ENCODE measurements around the gene ELAVL2.
A peak's percentile ranks its signal among the peaks of the same experiment; 100 is the strongest.

Gene ELAVL2

DNA sequence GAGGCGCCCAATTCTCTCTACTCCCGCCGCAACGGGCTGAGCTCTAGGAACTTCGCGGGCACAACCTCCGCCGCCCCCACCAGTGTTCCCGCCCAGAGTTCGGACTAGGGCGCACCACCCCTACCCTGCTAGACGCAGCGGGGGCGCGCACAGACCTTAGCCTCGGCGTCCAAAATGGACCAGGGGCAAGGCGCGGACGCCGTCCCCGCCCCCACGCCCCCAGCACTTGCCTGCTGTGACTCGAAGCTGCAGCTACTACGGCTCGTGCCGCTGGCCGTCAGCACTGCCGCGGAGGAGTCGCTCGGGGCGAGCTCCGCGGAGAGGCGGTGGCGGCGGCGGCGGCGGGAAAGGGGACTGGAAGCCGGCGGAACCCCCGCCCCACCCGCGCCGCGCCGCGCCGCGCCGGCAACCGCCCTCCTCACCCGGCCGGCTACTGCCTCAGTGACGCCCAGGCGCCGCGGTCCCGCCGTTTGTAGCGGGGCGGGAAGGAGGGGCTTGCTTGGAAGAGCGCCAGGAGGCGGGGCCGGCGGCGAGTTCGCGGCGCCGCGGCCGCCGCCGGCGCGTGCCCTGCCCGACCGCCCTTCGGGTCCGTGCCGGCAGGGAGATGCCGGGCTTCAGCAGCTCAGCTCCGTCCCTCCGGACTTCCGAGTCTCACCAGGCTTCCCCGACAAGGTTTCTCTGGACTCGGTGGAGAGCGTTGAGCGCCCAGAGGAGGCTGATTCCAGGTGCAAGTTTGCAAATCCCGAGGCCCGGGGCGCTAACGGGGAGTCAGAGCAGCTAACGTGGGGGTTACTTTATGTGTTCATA, 4.5 kb downstream of the ELAVL2 start:
- peak; percentile 67 for DNase-seq (ENCODE audit: low spot score)

DNA sequence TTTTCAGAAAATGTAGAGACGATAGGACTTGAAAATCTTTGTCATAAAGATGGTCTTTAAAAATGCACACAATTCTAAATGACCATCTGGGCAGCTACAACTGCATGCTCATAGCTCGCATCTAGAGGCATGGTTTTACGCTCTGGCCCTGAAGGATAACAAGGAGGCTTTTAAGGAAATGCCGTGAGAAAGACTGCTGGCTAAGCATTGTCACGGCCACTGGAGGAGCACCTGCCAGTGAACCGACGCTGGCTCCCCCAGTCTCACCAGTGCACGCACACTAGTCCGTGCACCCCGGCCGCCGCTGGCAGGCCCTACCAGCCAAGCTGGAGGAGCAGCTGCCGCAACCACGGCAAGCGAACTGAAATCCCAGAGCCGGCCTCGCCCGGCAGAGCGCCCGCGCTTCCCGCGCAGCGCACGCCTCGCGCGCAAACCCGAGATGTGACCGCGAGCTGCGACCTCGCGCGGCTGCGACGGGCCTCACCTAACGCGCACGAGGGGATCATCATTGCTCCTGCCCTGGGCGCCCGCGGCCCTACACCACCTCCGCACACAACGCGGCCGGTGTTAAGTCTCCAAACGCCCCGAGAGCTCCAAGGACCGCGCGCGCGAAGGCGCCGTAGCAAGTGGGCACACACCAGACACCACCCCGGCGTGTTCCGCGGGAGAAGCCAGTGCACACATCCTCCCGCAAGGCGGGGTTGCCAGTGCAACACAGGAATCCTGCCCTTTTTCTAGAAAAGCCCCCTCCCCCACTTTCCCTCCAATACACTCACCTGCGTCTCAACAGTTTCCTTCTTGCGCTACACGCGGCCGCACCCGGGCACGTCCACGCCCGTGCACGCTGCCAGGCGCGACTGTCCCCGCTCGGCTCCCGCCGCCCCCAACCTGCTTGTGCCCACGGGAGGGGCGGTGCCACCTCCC, 5.3 kb downstream of the ELAVL2 start:
- DNase-seq (ENCODE audit: low spot score) = no peak

DNA sequence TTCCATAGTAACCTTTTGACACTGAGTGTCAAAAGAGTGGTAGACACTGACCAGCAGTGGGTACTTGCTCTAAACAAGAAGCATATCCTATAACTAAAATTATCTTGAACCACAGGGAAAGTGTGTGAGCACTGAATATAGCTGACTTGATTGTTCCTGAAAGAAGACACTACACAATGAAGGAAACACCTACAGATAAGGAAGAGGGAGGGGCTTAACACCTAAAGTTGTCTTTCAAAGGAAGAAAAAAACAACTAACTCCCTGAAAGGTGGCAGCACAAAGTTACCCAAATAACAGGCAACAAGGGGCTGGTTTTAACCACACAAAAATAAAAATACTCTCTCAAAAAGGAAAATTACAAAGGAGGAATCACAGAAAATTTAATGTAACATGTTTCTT, 6.6 kb downstream of the ELAVL2 start:
- no peak for DNase-seq (ENCODE audit: low spot score)

DNA sequence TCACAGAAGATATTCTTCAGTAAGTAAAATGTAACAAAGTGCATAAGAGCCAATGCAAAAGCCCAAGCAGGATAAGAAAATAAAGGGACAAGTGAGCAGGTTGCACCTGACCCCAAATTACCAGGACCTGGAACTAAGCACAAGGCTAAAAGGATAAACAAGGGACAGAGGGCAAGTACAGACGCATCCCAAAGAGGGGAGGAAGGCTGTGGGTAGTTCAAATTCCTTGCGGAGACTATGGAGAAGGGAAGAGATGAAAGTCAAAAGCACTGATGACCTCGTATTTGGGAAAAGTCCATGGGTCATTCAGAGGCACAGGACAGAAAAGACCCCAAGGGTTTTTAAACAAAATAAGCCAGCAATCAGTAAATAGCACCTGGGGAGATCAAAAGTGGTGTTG, 11.8 kb downstream of the ELAVL2 start:
- no peak for DNase-seq (ENCODE audit: low spot score)

DNA sequence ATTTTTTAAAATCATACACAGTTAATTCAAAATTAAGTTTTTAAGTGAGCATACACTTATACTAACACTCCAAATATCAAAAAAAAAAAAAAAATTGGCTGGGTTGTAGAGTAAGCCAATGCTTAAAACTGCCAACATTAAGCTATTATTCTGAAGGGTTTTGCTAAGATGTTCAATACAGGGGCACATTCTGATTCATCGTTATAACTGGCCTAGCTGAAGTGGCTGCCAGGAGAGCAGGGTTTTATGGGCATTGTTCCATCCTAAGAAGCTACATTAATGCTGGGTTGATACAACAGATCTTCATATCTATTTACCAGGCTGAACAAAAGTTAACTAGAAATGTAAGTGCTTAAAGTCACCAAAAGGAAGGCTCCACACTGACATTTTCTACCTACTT, 13.4 kb downstream of the ELAVL2 start:
- no peak for DNase-seq (ENCODE audit: low spot score)

DNA sequence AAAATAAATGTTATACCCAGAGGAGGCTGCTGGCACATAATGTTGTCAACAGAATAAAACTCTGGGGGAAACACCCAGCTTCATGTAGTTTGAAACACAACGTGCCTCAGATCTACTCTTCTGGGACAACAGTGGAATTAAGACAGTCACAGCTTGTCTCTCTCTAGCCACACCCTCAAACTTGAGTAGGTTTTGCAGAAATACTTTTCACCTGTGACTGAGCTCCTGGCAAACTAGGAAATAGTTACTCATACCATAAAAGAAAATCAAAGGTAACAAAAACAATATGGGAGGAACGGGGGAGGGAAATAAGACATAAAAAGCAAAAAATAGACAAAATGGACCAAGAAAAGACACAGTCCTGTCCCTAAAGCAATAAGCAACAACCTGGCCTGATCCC, 14.4 kb downstream of the ELAVL2 start:
- DNase-seq (ENCODE audit: low spot score) = no peak

DNA sequence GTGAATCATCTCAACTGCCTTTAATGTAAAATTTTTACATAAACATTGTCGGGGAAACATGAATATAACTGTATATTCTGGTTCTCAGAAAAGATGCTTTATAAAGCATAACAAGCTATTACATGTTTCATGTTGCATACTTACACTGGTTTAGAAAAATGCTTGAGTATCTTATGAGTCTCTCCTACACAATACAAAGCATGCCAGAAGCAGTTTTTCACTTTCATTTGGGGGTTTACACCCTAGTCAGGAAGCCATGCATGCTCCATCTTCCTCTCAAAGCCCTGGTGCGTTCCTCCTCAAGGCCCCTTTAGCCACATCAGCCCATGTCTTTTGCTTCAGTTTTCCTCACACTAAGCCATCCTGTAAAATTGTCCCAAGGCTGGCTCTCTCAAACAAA, 22.8 kb downstream of the ELAVL2 start:
- no peak for DNase-seq (ENCODE audit: low spot score)

DNA sequence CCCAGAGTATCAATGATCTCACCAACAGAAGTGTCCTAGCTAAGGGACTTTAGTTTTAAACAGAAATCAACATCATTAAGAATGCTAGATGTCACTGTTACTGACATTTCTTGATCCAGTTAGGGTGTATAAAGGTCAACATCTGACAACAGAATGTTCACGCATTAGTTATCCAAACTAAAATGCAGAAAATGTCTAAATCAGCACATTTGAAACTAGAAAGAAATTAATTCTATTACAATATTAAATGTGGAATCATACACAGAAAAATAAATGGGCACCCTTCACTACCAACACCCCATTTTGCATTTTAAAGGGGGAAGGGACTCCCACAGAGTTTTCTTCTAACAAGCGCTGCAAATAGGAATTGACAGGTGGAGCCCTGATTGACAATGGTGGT, 24.5 kb downstream of the ELAVL2 start:
- DNase-seq (ENCODE audit: low spot score) = no peak

DNA sequence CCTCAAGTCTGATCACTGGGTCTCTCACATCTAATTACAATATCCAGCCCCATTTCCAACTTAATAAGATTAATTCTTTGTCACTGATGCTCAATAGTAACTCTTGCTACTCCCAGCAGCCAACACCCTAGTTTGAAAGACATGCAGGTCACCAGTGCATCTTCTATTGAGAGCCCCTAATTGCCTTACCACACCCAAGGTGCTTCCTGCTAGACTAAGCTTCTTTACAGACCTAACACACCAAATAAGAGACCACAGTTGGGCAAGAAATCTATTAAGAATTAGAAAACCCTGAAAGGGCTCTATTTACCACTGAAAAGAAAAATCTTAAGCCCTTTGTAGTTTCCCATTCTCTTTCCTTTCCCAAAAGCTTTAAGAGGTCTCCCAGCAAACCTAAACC, 26.5 kb downstream of the ELAVL2 start:
- DNase-seq (ENCODE audit: low spot score) = no peak

DNA sequence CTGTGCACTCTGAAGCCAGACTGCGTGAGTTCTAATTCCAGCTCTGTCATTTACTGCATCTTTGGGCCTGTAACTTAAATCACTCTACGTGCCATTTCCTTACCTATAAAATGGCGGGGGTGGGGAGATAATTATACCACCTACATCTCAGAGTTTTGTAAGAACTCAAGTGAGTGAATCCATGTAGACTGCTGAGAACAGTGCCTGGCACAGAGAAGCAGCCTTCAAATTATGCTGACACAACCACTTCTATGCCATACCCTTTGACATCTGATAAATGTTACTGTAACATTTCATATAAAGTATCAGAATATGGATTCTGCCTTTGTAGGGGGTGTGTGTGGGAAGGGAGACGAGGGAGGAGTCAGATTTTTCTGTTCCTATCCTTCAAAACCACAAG, 27.7 kb downstream of the ELAVL2 start:
- no peak for DNase-seq (ENCODE audit: low spot score)

DNA sequence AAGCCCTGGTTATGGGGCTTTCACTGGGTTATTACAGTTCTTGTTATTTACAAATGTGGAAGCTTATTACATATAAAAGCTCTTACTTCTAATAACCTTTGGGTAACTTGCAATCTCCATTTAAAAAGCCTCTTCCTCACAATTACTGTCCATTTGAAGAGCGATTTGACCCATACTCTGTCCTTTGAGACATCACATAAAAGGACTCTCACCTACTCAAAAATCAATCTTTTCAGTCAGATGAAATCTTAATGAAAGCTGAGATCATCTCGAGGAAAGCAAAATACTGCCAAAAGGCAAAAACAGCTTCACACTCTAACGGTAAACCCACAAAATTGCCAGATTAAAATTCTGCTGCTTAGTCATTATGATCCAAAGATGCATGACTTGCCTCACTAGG, 29.8 kb downstream of the ELAVL2 start:
- DNase-seq (ENCODE audit: low spot score) = no peak

DNA sequence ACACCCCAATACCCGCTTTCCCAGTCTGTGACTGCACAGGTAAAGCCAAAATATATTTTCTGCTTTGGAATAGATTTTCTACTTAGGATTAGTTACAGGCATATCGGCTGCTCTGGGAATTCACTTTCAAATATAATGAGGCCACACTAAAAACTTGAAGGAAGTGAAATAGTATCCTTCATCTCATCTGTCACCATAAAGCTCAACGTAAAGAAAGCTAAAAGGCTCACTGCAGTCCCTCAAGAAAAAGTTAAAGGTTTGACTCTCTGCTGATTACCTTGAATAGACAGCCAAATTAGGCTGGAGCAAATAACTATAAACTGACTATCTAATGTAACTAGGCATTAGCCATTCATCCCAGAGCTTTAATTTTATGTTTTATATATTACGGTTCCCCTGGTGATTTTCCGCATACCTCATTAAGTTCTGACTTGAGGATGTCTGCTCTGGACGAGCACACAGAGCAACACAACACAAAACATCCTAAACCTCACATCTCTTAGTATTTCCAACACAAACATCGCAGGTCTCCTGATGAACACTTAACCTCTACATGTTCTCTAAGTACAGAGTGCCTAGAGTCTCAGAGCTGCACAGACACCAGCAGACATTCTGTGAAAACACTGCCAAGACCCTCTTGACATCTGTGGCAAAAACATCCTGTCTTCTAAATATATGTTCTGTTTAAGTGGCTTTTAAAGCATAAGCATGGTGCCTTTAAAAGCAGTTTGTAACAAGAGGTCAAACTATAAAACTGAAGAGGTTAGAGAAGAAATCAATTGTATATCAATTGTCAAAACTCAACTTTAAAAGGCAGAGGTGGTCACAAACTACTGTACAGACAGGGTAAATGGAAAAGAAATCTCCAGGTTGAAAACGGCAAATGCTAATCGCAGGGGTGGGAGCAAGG, 35.4 kb downstream of the ELAVL2 start:
- DNase-seq (ENCODE audit: low spot score) = no peak

DNA sequence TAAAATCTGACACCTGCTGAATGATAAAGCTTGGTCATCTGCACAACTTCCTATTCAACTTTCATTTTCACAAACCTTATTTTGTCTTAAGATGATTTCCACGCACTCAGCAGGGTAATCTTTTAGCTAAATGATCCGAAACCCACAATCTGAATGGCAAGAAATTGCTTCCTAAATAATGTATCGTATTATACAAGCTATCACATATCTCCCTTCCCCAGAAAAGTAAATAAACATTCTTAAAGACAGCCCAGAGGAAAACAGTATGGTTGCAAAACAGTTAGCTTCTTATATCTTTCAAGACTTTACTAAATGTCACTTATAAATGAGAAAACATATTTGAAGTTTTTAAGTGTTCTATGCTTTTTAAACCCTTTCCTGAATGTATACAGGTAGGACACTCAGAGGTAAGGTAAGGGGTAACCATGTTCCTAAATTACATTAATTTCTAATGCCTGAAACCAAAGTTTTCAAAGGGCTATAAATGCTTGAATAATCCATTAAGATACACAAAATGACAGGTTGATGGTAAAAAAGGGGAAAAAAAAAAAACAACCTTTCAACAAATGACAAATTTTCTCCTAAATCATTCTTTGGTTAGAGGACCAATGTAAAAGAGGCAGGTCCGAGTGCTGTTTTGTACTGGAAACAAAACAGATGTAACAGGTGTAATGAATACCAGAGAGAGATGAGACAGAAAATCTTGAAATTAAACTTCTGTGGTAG, 36.3 kb downstream of the ELAVL2 start:
- DNase-seq (ENCODE audit: low spot score) = no peak

DNA sequence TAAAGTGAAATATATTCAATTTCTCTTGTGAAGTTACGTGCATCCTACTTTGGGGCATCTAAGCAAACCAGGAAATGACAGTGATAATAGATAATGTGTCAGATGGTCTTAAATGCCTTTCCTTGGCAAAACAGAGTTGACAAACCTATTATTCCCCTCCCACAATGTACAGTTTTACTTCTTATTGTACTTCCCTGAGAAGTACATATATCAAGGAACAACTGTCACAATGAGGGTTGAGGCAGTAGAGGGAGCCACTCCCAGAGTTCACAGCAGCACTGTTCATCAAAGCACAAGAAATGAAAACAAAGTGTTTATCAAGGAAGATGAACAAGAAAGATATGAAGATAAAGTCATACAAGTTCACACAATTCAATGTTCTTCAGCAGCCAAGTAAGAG, 41.1 kb downstream of the ELAVL2 start:
- no peak for DNase-seq (ENCODE audit: low spot score)

DNA sequence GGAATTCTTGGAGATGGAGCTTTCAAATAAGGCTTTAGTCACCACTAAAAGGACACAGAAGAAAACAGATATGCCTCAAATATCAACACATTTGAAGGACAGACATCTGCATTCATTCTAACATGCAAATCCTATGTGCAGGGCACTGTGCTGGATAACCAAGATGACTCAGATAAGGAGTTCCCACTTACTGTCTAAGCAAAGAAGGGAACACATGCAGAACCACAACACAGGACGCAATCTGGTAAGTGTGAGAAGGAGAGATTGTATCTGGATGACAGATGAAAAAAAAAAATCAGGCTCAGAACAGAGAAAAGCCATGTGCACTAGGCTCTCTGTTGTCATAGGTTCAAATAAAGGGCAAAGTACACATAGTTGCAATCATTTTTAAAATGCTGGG, 42.5 kb downstream of the ELAVL2 start:
- no peak for DNase-seq (ENCODE audit: low spot score)

DNA sequence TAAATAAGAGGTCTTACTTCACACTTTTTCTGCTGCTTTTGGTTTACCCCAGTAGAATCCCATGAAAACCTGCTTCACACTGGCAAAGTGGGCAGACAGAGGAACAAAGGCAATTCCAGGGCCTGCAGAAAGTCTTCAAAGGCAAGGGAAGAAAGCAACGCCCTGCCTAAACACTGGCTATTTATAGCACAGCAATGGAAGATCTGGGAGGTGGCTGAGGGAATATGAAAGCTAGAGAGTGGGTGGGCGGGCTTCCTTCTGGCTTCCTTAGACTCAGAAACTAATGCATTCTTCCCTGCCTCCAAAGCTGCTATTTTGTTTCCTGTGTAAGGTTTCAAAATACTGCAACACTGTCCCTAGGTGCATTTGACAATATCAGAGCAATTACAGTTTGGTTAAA, 46.8 kb downstream of the ELAVL2 start:
- DNase-seq (ENCODE audit: low spot score) = no peak

DNA sequence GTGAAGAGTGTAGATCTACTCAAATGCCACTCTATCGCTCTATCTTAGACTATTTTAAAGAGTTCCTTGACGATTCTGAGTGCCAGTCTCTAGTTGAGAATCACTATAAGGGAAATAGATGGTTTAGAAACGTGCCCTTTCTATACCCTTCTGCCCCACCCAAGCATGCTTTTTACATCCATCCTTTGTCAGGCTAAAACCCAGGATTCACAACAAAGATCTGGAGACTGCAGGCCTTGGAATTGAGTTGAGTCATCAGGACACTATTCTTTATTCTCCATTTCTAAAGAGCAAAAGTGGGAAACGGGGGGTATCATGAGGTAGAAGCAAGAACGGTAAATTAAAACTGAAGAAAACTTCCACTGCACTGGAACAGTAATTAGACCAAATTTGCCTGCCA, 48.7 kb downstream of the ELAVL2 start:
- DNase-seq (ENCODE audit: low spot score) = no peak

DNA sequence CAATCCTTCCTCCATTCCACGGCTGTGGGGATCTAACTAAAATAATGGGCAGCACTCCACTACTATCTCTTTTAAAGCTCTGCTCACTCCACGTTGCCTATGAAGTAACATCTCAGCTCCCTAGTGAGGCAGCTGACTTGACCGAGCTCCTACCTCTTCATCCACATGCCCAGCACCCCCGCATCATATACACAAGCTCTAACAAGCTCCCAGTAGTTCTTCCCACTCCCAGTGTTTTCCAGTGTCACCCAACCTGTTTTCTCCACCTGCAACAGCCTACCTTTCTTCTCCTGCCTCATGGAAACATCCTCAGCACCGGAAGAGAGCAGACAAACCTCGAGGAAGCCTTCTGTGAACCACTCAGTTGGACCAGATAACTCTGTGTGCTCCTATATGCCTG, 50.5 kb downstream of the ELAVL2 start:
- no peak for DNase-seq (ENCODE audit: low spot score)

DNA sequence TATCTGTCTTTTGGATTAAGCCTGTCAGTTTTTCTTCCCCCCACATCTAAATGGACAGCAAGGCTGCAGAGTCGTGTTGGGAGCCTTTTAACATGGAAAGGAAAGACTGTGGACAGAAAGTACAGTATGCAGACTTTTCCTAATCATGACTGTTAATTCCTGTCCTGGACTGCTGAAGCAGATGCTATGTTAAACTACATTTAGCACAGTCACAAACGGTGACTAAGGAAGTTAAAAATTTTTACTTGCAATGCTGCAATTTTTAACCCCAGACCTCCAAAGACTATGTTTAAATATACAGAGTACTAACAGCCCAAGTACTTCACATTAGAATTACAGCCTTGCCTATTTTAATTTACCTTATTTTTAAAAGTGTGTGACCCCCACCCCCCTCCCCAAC, 51.8 kb downstream of the ELAVL2 start:
- no peak for DNase-seq (ENCODE audit: low spot score)

DNA sequence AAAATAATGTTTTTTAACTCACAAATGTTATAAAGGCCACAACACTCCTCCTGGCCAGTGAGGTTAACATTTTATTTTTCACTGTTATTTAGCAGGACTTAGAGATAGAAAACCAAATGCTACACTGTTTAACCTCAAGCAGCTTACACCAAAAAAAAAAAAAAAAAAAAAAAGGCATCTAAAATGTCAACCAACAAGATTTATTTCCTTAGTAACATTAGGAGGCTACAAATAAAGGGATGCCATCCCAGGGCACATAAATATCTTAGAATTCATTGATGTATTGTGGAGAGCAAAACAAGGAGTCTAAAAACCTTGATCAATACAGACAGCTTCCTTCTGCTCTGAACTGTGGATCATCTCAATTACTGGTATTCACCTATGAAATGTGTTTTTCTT, 53.7 kb downstream of the ELAVL2 start:
- DNase-seq (ENCODE audit: low spot score) = no peak

DNA sequence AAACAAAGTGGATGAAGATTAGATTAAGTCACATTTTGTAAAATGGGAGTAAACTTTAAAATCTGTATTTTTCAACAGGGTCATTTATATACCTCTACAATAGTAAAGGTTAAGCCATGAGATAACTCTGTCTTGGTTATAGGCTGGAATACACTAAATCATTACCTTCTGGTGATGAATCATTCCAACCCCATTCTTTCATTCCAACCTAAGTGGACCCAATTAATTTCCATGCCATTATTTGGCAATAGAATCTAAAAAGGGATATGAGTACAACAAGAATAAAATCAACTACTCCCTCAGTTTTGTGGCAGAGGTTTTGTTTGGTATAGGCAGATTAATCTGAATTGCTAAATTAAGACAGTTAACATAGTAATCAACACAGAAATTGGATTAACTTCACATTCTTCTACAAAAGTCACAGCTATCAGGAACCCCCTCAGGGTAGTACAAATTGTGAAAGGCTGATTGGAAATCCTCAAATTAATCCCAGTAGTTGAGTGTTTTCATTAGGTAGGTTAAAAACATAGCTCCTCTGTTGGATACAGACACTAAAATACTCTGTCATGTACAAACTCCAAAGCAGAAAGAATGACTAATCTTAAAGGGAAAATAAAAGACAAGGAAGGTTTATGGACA, 54.2 kb downstream of the ELAVL2 start:
- no peak for DNase-seq (ENCODE audit: low spot score)

All from kidney capillary endothelial cell (primary cell).